ENCODE results near the gene NID2. TPM values are rescaled to one million over a fixed set of nuclear protein-coding genes. Genes with fewer than 3 reads are reported as not detected.

NID2 gene
- total and polyA plus RNA-seq, 2 donors (not counting 1 experiment from before 2014, with no cell fraction given): not detected

GRCh38 chr14:52012635-52013034 is 56.2 kb downstream of the NID2 start:
- Histone ChIP-seq H3K4me1 (ENCODE audit: control insufficient read depth in 2 of 2, insufficient read depth in 2 of 2, low read length in 2 of 2) (no peaks in the 10 kb centered on the region), H3K79me2 (ENCODE audit: control insufficient read depth, insufficient read depth, low read length) (no peaks in the 10 kb centered on the region), H3K36me3 (replicated peaks in 1 of 2; ENCODE audit: control extremely low read depth in 1 of 2, control insufficient read depth in 1 of 2, extremely low read depth in 1 of 2, insufficient read depth in 2 of 2, low read length in 1 of 2) (peaks cover 2 to 40% of the 10 kb centered on the region in 2 experiments), H3K27me3 (replicated peaks in 1 of 4; ENCODE audit: control extremely low read depth in 1 of 4, control insufficient read depth in 3 of 4, insufficient read depth in 4 of 4, low read length in 3 of 4) (no peaks in the 10 kb centered on the region), H3K27ac (ENCODE audit: low read length in 2 of 2) (no peak overlapping the region), H3K9ac (ENCODE audit: low read length) (no peak overlapping the region), H3K4me2 (replicated peaks; ENCODE audit: low read depth, low read length, poor library complexity, severe bottlenecking) (no peak overlapping the region), H3K9me3 (ENCODE audit: control extremely low read depth in 1 of 3, control insufficient read depth in 2 of 3, insufficient read depth in 1 of 3, low read length in 2 of 3) (no peaks in the 10 kb centered on the region), H3K4me3 (ENCODE audit: control extremely low read depth in 1 of 5, extremely low read depth in 1 of 5, insufficient read depth in 1 of 5, low read depth in 2 of 5, low read length in 4 of 5) (no peak overlapping the region), H2AFZ (ENCODE audit: insufficient read depth, low read depth, low read length, poor library complexity, severe bottlenecking) (no peak overlapping the region), H4K20me1 (ENCODE audit: control insufficient read depth, insufficient read depth, low read length, poor library complexity, severe bottlenecking) (no peaks in the 10 kb centered on the region)
- DNase-seq (no peak), ATAC-seq (ENCODE audit: low read depth) (no peak)
- 72% methylated on average over 4 of the region's 4 CpGs for WGBS (ENCODE audit: insufficient coverage)
- TF ChIP-seq EZH2 (IDR thresholded peaks at IDR 0.05; ENCODE audit: borderline replicate concordance, insufficient read depth, low read depth, low read length, poor library complexity, severe bottlenecking): no peak
- TF ChIP-seq CTCF (IDR thresholded peaks at IDR 0.05): no peak
- H3K27ac Mint-ChIP-seq: no peak overlapping the region
- POLR2A ChIA-PET: no interaction called here
- H3K27me3 Mint-ChIP-seq: peaks cover 4% of the 10 kb centered on the region
- no peaks in the 10 kb centered on the region for H3K9me3 Mint-ChIP-seq (ENCODE audit: insufficient read depth)
- intact Hi-C loops (cut with micrococcal nuclease): no loop called here
- no peaks in the 10 kb centered on the region for H3K4me1 Mint-ChIP-seq
- CTCF ChIA-PET: interaction anchor here (0.7 to 0.9 kb wide), 2 partner anchors 17 to 31 kb away, joined by 3 to 4 read pairs; no protein-coding TSS in a partner anchor
- H3K4me3 Mint-ChIP-seq: no peak overlapping the region

- DNase-seq: no peak
- Mint-ChIP-seq H3K27ac (no peak overlapping the region), H3K27me3 (peaks cover 2% of the 10 kb centered on the region), H3K4me1 (no peaks in the 10 kb centered on the region), H3K9me3 (ENCODE audit: insufficient read depth) (no peaks in the 10 kb centered on the region), H3K4me3 (no peak overlapping the region)
- Histone ChIP-seq H2AFZ (ENCODE audit: insufficient read depth, low read depth, low read length, poor library complexity, severe bottlenecking) (no peak overlapping the region), H3K4me3 (ENCODE audit: control extremely low read depth in 1 of 5, extremely low read depth in 1 of 5, insufficient read depth in 1 of 5, low read depth in 2 of 5, low read length in 4 of 5) (no peak overlapping the region), H3K79me2 (ENCODE audit: control insufficient read depth, insufficient read depth, low read length) (no peaks in the 10 kb centered on the region), H3K36me3 (replicated peaks in 1 of 2; ENCODE audit: control extremely low read depth in 1 of 2, control insufficient read depth in 1 of 2, extremely low read depth in 1 of 2, insufficient read depth in 2 of 2, low read length in 1 of 2) (peaks cover 2 to 50% of the 10 kb centered on the region in 2 experiments), H3K9ac (ENCODE audit: low read length) (no peak overlapping the region), H3K27ac (ENCODE audit: low read length in 2 of 2) (no peak overlapping the region), H3K4me2 (replicated peaks; ENCODE audit: low read depth, low read length, poor library complexity, severe bottlenecking) (no peak overlapping the region), H3K4me1 (ENCODE audit: control insufficient read depth in 2 of 2, insufficient read depth in 2 of 2, low read length in 2 of 2) (no peaks in the 10 kb centered on the region), H3K9me3 (ENCODE audit: control extremely low read depth in 1 of 3, control insufficient read depth in 2 of 3, insufficient read depth in 1 of 3, low read length in 2 of 3) (no peaks in the 10 kb centered on the region), H4K20me1 (ENCODE audit: control insufficient read depth, insufficient read depth, low read length, poor library complexity, severe bottlenecking) (no peaks in the 10 kb centered on the region), H3K27me3 (replicated peaks in 1 of 4; ENCODE audit: control extremely low read depth in 1 of 4, control insufficient read depth in 3 of 4, insufficient read depth in 4 of 4, low read length in 3 of 4) (no peaks in the 10 kb centered on the region)
- POLR2A ChIA-PET: no interaction called here
- 97% methylated on average over 6 of the region's 9 CpGs for WGBS (ENCODE audit: insufficient coverage)
- TF ChIP-seq CTCF (IDR thresholded peaks at IDR 0.05) (no peak), EZH2 (IDR thresholded peaks at IDR 0.05; ENCODE audit: borderline replicate concordance, insufficient read depth, low read depth, low read length, poor library complexity, severe bottlenecking) (no peak)
- intact Hi-C loops (cut with micrococcal nuclease): no loop called here
- CTCF ChIA-PET: no interaction called here
- ATAC-seq (ENCODE audit: low read depth): no peak
These were observed 57.3 kb downstream of the NID2 start for GRCh38 chr14:52011523-52011922.

Measured in B cell (primary cell).